Suprapubic skin (tissue), 4 donors: ENCODE results near the gene PDE4B. TPM values are rescaled to one million over a fixed set of nuclear protein-coding genes. Genes with fewer than 3 reads are reported as not detected.
"Not testable (repeated sequence)": the region's sequence is repeated elsewhere in the genome, so short reads cannot be mapped to it uniquely, and the experiment has no call there.

Experiments used
- DNase-seq, 2 donors: peaks; one replicate each; pipeline ENCODE4 v3.0.0-alpha.2; 2019; ENCODE audit warnings: low spot score in 2 of 2
- H3K27ac ChIP-seq: fragments of 200-600 bp; sonication (generic); one replicate; pipeline ENCODE4 v1.5.1; 2019
- H3K27me3 ChIP-seq: fragments of 200-600 bp; sonication (generic); one replicate; pipeline ENCODE4 v1.5.1; 2019
- H3K36me3 ChIP-seq: fragments of 200-600 bp; sonication (generic); one replicate; pipeline ENCODE4 v1.5.1; 2019
- H3K4me1 ChIP-seq: fragments of 200-600 bp; sonication (generic); one replicate; pipeline ENCODE4 v1.5.1; 2019
- H3K4me3 ChIP-seq: fragments of 200-600 bp; sonication (generic); one replicate; pipeline ENCODE4 v1.5.1; 2019; ENCODE audit warnings: mild to moderate bottlenecking
- H3K9me3 ChIP-seq: fragments of 200-600 bp; sonication (generic); one replicate; pipeline ENCODE4 v1.5.1; 2019
- EP300 ChIP-seq: sonication (generic); formaldehyde crosslinking; IDR thresholded peaks from one replicate; pipeline ENCODE4 v1.6.1; 2017; ENCODE audit warnings: antibody characterized with exemption
- POLR2A ChIP-seq, 2 donors: fragments of 450-650 bp; IDR thresholded peaks; one replicate each; pipeline ENCODE4 v1.6.1; 2017; ENCODE audit warnings: antibody characterized with exemption in 2 of 2, mild to moderate bottlenecking in 2 of 2, moderate library complexity in 2 of 2
- POLR2AphosphoS5 ChIP-seq, 3 donors: sonication (generic); formaldehyde crosslinking; IDR thresholded peaks; one replicate each; pipeline ENCODE4 v1.6.1; 2017; ENCODE audit warnings: antibody characterized with exemption in 3 of 3
- WGBS: methylation state at CpG from one replicate; pipeline ENCODE4 v1.1.5; 2018; 5-methylcytosine and 5-hydroxymethylcytosine counted together
- total RNA-seq, 4 donors: library from RNA; depleted of rRNA; stranded (reverse); fragments of >200 nt; gene quantifications; one replicate each; pipeline ENCODE4 v1.1.0, GENCODE V29; 2016
- TF ChIP-seq, protein P1 (sequence below), 2 donors: fragments of 200-600 bp in 1 of 2; fragments of 450-650 bp in 1 of 2; sonication (generic) in 1 of 2; IDR thresholded peaks; one replicate each; pipeline ENCODE4 v1.5.1; 2016 to 2019; ENCODE audit warnings: antibody characterized with exemption in 2 of 2, mild to moderate bottlenecking in 1 of 2, moderate library complexity in 1 of 2

The PDE4B gene
- total RNA-seq, 4 donors from 2014 or later, result 14.2 to 27.6 (median 16.7) TPM

DNA sequence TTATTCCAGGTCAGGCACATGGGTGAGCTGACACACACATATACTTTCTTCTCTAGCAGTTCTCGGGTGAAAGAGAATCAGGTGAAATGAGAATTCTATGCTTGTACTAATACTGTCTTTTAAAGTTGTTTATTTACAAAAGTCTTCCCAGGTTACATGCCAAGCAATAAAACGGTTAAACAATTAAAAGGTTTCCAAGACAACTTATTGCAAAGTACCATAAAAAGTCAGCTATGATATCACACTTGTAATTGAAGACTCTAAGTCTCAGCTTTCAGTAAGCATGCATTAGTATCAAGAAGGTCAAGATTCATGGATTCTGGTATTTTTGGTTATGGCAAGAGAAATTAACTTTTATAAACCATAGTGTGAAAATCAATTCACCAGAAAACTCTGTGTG, 171.4 kb downstream of the PDE4B start:
- Histone ChIP-seq H3K27me3 (no peaks in the 10 kb centered on the region), H3K4me3 (no peak overlapping the region), H3K4me1 (no peaks in the 10 kb centered on the region), H3K36me3 (no peaks in the 10 kb centered on the region), H3K9me3 (no peaks in the 10 kb centered on the region), H3K27ac (no peak overlapping the region)
- TF ChIP-seq EP300 (no peak), POLR2A (IDR thresholded peaks at IDR 0.05) (no peak), POLR2AphosphoS5 (IDR thresholded peaks at IDR 0.05) (no peak)
- TF ChIP-seq, protein P1, sequence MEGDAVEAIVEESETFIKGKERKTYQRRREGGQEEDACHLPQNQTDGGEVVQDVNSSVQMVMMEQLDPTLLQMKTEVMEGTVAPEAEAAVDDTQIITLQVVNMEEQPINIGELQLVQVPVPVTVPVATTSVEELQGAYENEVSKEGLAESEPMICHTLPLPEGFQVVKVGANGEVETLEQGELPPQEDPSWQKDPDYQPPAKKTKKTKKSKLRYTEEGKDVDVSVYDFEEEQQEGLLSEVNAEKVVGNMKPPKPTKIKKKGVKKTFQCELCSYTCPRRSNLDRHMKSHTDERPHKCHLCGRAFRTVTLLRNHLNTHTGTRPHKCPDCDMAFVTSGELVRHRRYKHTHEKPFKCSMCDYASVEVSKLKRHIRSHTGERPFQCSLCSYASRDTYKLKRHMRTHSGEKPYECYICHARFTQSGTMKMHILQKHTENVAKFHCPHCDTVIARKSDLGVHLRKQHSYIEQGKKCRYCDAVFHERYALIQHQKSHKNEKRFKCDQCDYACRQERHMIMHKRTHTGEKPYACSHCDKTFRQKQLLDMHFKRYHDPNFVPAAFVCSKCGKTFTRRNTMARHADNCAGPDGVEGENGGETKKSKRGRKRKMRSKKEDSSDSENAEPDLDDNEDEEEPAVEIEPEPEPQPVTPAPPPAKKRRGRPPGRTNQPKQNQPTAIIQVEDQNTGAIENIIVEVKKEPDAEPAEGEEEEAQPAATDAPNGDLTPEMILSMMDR (IDR thresholded peaks at IDR 0.05), result no peak
- DNase-seq, result no peak
- 57% methylated on average over 2 of the region's 2 CpGs for WGBS

DNA sequence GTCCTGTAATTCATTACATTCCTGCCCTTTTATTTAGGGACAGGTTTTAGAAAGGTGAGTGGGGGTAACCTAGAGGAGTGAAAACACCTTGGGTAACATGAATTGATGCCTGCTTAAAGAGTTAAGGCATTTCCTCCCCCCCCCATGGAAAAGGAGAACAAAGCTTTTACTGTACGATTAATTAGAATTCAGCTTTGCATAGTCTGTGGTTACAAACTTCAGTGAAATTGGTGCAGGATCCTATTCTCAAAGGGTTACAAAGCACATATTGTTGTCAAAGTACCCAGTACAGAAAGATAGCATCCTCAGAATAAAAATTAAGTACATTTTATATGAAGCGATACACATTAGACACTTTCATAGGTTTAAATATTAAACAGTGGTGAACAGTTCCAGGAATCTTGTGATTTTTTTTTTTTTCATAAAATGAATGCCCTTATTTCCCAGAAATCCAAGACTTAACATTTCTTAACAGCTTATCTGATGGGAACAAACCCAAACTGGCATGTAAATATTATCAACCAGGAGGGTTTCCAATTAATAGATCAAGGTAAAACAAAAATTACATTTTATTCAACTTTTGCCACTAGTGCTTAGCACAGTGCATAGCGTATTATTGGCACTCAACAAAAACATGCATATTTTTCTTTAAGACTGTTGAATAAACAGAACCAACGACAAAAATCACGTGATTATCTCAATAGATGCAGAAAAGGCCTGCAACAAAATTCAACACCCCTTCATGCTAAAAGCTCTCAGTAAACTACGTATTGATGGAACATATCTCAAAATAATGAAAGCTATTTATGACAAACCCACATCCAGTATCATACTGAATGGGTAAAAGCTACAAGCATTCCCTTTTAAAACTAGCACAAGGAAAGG, 172.7 kb downstream of the PDE4B start:
- H3K4me1 ChIP-seq, result no peaks in the 10 kb centered on the region
- no peaks in the 10 kb centered on the region for H3K9me3 ChIP-seq
- no peak for DNase-seq
- H3K36me3 ChIP-seq, result no peaks in the 10 kb centered on the region
- H3K27me3 ChIP-seq, result no peaks in the 10 kb centered on the region
- WGBS, result 42% methylated on average over 6 of the region's 6 CpGs
- H3K27ac ChIP-seq, result no peak overlapping the region
- no peak for TF ChIP-seq POLR2A (IDR thresholded peaks at IDR 0.05)
- no peak for TF ChIP-seq EP300
- no peak for TF ChIP-seq POLR2AphosphoS5 (IDR thresholded peaks at IDR 0.05)
- TF ChIP-seq, protein P1 (IDR thresholded peaks at IDR 0.05), result no peak
- H3K4me3 ChIP-seq, result no peak overlapping the region

DNA sequence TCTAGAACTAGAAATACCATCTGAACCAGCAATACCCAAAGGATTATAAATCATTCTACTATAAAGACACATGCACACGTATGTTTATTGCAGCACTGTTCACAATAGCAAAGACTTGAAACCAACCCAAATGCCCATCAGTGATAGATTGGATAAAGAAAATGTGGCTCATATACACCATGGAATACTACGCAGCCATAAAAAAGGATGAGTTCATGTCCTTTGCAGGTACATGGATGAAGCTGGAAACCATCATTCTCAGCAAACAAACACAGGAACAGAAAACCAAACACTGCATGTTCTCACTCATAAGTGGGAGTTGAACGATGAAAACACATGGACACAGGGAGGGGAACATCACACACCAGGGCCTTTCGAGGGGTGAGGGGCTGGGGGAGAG, 174.8 kb downstream of the PDE4B start:
- H3K4me1 ChIP-seq, H3K27me3 ChIP-seq, DNase-seq, H3K9me3 ChIP-seq, H3K36me3 ChIP-seq, H3K27ac ChIP-seq, H3K4me3 ChIP-seq: not testable (repeated sequence)
- WGBS, result 91% methylated on average over 4 of the region's 4 CpGs

DNA sequence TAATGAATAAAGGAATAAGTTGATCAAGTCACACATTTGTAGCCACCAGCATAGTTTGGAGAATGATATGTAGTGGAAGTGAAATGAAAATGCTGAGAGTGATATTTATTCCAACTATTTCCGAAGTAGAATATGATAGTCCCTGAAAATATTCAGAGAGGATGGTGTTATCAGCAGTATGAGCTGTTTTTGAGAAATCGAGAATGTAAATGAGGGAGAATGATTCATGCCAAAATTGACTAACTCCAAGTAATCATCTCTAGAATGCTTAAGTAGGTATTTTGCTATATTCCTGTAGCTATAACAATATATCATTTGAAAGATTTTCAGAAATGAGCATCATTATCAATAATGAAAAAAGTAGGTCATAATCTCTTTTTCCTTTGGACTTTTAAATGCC, 178.9 kb downstream of the PDE4B start:
- TF ChIP-seq POLR2AphosphoS5 (IDR thresholded peaks at IDR 0.05) (no peak), POLR2A (IDR thresholded peaks at IDR 0.05) (no peak), EP300 (no peak)
- TF ChIP-seq, protein P1 (IDR thresholded peaks at IDR 0.05), result no peak
- Histone ChIP-seq H3K27me3 (no peaks in the 10 kb centered on the region), H3K36me3 (no peaks in the 10 kb centered on the region), H3K27ac (no peak overlapping the region), H3K4me3 (no peak overlapping the region), H3K9me3 (peaks cover 8% of the 10 kb centered on the region), H3K4me1 (no peaks in the 10 kb centered on the region)
- no peak for DNase-seq
- 66% methylated on average over 2 of the region's 2 CpGs for WGBS

DNA sequence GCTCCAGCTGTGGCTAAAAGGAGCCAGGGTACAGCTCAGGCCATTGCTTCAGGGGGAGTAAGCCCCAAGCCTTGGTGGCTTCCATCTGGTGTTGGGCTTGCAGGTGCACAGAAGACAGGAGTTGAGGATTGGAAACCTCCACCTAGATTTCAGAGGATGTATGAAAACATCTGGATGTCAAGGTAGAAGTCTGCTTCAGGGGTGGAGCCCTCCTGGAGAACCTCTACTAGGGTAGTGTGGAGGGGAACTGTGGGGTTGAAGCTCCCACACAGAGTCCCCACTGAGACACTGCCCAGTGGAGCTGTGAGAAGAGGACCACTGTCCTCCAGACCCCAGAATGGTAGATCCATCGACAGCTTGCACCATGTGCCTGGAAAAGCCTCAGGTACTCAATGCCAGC, 183.0 kb downstream of the PDE4B start:
- Histone ChIP-seq H3K36me3 (no peaks in the 10 kb centered on the region), H3K4me1 (no peaks in the 10 kb centered on the region), H3K27ac (no peak overlapping the region), H3K9me3 (peaks cover 8% of the 10 kb centered on the region), H3K4me3 (no peak overlapping the region), H3K27me3 (no peaks in the 10 kb centered on the region)
- no peak for DNase-seq
- TF ChIP-seq EP300 (no peak), POLR2AphosphoS5 (IDR thresholded peaks at IDR 0.05) (no peak), POLR2A (IDR thresholded peaks at IDR 0.05) (no peak)
- TF ChIP-seq, protein P1 (IDR thresholded peaks at IDR 0.05), result no peak
- 88% methylated on average over 1 of the region's 1 CpG for WGBS
